NOMO-1 treated with dmso at 0.1 percent for 144 hours (cell line): ENCODE results near the gene EXOC4.
"Not testable (repeated sequence)": the region's sequence is repeated elsewhere in the genome, so short reads cannot be mapped to it uniquely, and the experiment has no call there.

Source experiments
- DNase-seq: peaks from one replicate; lab custom pipeline; 2025; ENCODE audit not compliant: unreplicated experiment; lab: John Stamatoyannopoulos, UW

Gene EXOC4

DNA sequence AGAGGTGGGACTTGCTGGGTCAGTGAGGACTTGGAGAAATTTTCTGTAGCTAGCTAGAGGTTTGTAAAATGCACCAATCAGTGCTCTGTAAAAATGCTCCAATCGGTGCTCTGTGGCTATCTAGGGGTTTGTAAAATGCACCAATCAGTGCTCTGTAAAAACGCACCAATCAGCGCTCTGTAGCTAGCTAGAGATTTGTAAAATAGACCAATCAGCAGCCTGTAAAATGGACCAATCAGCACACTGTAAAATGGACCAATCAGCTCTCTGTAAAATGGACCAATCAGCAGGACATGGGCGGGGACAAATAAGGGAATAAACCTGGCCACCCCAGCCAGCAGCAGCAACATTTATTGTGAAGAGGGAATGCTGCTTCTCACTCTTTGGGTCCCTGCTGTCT lies 526.7 kb downstream of the EXOC4 start:
- not testable (repeated sequence) for DNase-seq

DNA sequence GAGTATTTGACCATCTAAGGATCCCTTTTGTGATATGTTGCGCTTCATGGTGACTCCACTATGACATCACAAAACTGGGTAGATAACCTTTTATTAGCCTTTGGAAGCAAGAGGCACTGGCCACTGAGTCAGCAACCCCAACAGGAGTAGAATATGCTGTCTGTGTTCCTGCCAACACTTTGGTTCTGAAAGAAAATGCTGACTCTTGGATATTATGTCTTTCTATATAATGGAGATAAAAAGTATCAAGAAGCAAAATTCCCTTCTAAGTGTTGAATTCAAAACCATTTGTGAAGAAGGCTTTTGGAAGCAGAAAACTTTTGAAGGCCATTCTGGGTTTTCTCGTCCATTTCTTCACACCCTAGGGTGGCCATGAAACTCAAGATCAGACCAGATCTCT lies 528.0 kb downstream of the EXOC4 start:
- DNase-seq: no peak

DNA sequence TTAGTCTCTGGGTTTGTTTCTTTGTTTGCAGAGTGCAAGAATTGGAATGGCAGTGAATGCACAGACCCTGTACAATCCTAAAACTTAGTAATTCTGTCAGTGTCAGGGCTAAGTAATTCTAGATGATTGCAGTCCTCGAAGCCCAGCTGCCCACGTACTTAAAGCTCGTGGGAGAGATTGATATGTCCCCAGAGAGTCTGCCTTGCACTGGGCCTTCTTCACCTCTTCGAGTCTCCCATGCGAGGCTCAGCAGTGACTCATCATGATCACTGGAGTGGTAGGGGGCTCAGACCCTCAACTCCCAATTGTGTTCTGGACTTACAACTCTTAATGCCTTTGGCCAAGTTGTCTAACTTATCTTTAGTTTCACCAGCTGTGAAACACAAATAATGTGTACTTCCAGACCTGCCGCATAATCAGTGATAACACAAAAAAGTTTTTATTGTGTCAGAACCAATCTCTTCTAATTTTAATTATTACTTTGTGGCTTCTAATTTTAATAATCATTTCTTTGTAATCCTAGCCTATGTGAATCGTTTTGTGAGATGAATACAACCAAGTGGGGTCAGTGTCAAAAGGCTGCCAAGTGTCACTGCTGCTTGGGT lies 528.7 kb downstream of the EXOC4 start:
- no peak for DNase-seq

- DNase-seq: no peak
Observed at GRCh38 chr7:133782470-133782869, 529.6 kb downstream of the EXOC4 start.

DNA sequence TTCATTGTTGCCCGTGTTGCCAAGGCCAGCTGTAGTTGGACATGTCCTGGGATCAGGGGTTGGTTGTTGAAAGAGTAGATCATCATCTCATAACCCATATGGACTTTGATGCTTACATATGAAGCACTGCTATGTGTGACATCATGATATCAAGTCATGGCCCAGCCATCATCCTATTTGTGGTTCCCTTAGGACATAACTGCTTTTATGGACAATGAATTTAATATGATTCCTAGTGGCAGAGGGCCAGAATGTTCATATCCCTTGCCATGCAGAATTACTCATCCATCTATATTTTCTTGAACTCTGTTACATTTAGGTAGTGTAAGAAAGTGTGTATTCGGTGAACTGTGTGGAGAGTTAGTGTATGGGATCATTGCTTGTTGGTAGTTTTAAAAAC lies 530.4 kb downstream of the EXOC4 start:
- DNase-seq: no peak

DNA sequence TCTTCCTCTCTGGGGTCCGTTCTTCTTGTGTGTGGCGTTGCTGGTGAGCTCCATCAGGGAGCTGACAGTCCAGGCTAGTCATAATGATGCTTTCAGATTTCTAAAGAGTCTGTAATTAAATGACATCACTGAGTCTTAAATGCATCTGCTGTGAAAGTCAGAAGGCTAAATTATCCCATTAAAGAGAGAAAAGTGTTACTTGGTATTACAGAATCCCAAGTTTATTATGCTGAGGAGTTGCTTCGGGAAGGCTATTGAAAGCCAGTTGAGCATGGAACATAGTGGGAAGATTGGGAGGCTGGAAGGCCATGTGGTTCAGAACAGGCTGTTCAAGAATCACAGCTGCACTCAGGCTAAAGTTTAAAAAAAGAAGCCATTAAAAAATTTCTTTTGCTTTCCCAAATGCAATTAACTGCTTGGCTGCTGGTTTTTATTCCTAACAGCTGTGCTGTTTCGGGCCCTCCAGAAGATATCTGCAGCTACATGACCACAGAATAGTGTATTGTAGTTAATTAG lies 531.7 kb downstream of the EXOC4 start:
- DNase-seq: no peak

DNA sequence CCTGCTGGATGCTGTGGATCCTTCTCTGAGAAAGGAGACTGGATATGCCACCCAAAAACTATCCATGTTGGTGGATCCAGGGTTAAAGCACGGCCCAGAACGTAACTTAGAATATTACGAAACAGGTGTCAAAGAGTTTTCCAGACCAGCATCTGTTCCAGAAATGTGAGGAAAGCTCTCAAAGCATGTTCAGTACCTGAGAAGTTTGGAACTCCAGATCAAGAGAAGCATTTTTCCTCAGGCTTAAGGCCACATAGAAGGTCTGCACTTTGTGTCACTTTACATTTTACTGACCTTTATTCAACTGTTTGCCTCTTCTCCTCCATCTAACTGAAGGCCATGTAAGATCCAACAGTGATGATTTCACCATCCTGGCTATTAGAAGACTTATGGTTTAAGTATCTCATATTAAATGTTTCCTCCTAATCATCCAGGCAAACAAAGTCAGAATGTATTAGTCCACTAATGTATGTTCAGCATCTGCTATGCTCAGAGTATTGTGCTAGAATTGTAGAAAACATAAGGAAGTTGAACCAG lies 533.6 kb downstream of the EXOC4 start:
- no peak for DNase-seq

DNA sequence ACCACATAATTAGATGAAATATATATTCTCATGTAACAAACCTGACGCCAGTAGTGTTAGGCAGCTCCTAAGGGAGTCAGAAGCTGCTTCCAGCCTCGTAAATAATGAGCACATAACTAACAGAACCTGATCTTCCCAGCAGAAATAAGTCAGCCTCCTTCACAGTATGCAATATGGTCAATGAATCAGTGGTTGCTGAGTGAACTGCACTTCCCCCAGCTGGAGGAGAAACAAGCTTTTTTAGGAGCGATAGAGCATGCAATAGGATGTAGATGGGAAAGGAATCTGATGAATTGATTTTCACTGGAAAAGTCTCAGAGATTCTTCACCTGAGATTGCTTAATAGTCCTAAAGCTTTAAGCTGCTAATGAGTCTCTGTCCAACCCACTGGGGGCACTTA lies 537.1 kb downstream of the EXOC4 start:
- DNase-seq: no peak

DNA sequence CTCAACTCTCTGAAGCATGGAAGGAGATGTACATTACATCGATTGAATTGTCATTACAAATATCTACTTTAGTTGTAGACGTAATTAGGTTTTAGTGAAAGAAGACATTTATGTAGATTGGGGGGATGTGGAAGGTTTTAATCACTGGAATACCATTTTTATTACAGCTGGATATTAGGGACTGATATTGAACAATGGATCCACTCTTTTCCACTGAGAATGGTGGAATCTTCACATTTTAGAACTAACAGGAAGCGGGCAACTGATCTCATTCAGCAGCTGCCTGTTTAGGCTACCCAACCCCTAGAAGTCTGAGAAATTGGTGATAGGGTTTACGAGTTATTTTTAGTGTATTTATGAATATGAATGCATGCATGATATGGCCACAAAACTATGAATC lies 538.0 kb downstream of the EXOC4 start:
- DNase-seq: no peak

DNA sequence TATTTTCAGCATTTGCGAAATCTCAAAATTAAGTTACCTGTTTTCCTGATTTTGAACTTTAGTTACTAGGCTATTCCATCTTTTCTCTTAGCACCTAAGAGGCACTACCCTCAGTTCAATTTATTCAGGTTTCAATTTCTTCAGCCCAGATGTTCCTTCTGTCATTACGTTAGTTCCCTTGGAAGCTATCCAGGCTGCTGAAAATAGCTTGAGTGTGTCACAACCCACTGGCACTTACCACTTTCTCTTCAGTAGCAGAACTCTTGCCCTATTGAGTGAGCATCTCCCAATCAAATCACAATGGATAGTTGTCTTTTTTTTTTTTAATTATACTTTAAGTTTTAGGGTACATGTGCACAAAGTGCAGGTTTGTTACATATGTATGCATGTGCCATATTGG lies 541.6 kb downstream of the EXOC4 start:
- DNase-seq: no peak

DNA sequence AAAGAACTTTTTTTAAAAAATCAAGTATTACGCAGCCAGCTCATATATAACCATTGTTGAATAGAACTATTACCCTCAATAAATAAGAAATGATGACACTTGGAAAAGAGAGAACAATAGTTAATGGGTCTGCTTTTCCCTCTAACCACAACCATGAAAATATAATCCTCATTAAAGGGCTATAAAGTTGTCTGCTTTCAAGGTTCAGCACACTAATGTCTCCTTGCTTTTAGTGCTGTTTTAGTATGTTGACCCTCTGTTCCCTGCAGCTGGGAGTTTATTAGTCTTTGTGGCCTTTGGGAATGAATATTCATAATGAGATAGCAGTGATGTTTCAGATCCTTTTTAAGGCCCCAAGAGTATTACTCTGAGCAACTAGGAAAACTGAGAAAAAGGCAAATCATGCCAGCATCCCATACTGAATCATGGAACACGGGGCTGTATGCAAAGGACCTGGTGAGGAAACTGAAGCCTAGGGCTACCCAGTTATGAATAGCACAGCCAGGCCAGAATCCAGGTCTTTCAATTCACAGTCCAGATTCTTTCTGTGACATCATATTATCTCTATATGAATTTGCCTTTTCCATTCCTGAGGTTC lies 542.3 kb downstream of the EXOC4 start:
- DNase-seq: no peak

- DNase-seq: no peak
Observed at GRCh38 chr7:133796782-133797745, 544.2 kb downstream of the EXOC4 start.

DNA sequence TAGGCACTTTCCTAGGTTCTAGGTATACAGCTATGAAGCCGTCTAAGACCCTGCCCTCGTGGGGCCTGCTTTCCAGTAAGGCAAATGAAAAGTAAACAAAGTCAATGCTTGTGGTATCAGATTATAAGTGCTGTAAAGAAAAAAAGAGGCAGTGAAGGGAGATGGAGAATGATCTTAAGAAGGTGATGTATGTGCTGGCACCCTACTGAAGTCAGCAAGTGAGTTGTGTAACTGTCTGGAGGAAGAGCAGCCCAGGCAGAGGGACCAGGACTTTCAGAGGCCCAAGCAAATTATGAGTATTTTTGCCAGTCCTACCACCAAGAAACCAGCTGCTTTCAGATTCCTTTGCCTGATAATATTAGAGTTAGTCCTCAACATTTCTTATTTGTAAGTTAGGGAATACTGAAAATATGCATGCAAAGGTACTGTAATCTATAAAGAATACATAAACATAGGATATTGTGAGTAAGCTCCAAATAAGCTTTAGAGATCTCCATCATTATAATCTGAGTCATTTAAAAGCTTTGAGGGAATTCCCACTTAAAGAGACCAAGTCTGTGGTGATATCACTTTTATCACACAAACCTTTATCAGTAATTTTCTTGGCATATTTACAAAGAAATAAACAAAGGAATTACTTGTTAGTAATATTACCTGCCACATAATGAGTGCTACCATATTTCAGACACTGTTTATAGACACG lies 545.1 kb downstream of the EXOC4 start:
- DNase-seq: no peak

GRCh38 chr7:133801341-133801740 lies 548.5 kb downstream of the EXOC4 start:
- DNase-seq: no peak

- no peak for DNase-seq
Observed at GRCh38 chr7:133804127-133804526, 551.2 kb downstream of the EXOC4 start.

- DNase-seq: no peak
Observed at GRCh38 chr7:133805426-133805825, 552.5 kb downstream of the EXOC4 start.

GRCh38 chr7:133807624-133808492 lies 555.0 kb downstream of the EXOC4 start:
- no peak for DNase-seq

DNA sequence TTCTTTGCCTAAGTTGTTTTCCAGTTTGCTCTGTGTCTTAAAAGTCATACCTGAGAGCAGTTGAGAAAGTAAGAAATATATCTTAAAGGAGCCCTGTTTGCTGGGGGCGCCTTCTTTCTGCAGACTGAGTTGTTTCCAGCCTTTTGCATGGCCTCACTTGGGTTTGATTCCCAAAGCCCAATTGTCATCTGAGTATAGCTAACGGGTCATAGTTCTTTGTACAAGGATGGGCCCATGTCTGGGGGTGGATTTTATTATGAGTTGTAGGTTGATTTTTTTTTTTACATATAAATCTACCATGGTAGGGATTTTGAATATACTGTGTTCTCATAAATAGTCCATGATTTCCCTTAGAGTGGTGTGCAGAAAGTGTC lies 555.6 kb downstream of the EXOC4 start:
- no peak for DNase-seq

DNA sequence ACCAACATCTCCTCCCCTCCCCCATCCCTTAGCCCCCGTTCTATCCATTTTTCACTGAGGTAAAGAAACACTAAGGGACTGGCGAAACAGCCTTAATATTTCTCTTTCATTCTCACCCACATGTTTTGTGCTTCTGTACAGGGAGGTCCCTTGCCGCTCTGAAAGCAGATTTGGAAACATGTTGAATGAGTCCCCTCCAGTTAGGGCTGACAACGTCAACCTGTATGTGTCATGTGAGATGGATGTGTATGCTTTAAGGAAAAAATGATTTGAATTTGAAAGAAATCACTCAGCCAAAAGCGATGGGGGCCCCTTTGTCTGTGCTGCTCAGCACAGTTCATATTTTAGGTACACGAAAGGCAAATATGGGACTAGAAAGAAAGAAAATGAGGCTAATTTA lies 560.0 kb downstream of the EXOC4 start:
- DNase-seq: no peak

DNA sequence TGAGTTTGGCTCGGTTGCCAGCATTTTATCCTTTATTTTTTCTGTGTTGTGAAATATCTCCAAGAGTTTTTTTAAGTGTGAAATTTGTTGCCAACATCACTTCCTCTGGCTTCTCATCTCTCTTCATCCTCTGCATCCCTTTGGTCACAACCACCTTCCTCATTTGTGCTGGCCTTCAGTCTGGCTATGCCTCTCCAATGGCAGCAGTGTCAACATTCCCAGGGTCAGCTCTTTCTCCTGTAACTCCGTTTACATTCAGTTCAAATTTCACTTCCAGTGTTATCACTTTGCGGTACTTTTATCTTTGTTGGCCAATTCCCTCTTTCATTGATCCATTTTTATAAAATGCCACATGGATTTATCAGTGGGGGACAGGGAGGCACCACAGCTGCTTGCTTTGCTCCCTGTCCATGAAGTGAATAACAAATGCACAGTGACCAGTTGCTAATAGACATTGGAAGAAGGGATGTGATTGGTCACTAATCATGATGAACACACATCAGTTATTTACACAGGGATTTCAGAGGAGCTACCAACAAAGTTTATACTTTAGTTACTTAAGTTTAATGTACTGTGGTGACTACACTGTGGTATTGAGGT lies 562.8 kb downstream of the EXOC4 start:
- no peak for DNase-seq
